NCI-H345 treated with DMSO at 0.1 percent for 48 hours (cell line): ENCODE measurements around the gene LINC00632.

Source experiments
- DNase-seq: peaks from one replicate; lab custom pipeline; 2025; ENCODE audit not compliant: unreplicated experiment; lab: John Stamatoyannopoulos, UW

The LINC00632 gene

GRCh38 chrX:140764401-140764919, 54.9 kb downstream of the LINC00632 start:
- peak; percentile 30 for DNase-seq

DNA sequence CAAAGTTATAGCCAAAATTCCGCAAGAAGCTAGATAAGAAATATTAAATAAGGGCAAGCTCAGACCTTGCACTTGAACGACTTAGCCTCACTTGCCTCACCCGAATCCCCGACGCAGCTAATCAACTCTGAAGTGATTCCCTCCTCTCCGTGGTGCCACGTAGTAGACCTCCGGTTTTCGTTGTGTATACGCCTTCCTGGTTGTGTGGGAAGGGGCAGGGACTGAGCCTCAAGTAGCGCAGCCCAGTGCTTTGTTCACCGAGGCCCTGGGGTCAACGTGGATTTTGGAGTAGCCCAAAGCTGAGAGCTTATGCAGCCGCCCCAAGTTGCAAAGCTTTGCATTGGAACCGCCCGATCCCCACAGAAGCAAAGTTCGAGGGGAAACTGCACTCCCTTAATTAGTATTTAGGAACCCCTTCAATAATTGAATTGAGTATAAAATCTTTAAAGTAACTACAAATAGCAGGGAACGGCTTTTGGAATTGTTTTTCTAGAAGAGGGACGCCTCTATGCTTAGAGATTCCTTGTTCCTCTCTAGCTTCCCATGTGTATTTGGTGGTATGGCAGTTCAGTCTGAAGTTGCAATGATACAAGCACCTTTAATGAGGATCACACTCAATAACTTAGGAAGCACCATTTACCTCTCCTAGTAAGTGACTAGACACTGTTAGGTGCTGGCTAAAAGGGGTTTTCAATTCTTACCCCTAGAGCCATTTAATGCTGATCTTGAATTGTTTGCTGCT, 55.7 kb downstream of the LINC00632 start:
- DNase-seq, result peak; percentile 16

GRCh38 chrX:140766024-140766611, 56.6 kb downstream of the LINC00632 start:
- DNase-seq, result peak; percentile 41

- DNase-seq, result no peak
These were observed 58.1 kb downstream of the LINC00632 start for GRCh38 chrX:140767646-140768045.

GRCh38 chrX:140775211-140775610, 65.7 kb downstream of the LINC00632 start:
- no peak for DNase-seq

DNA sequence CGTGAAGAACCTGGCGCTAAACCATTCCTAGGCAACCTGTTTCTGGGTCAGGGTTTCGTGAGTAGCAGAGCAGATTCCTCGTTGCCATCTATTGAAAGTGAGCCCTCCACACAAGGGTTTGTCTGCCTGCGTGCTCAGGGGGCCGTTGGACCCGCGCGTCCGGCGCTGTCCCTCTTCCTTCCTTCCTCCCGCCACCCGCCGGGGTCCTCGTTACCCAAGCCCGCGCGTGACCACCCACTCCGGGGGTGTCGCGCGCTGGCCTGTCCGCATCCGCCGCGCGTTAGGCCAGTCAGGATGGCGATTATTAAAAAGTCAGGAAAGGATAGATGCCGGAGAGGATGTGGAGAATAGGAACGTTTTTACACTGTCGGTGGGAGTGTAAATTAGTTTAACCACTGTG, 66.8 kb downstream of the LINC00632 start:
- no peak for DNase-seq

GRCh38 chrX:140794642-140795041, 85.1 kb downstream of the LINC00632 start:
- no peak for DNase-seq

DNA sequence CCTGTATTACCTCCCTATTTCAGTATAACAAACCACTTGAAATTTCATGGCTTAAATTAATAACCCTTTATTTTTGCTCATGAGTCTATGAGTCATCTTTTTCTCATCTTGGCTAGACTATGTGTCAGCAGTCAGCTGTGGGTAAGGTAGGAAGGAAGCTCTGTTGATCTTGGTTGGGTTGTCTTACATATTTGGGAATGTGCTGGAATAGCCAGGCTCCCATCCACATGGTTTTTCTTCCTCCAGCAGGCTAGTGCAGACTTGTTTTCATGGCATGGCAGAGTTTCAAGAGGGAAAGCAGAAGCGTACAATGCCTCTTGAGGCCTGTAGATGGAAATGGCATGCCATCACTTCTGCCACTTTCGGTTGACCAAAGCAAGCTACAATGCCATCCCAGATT, 89.7 kb downstream of the LINC00632 start:
- DNase-seq, result no peak

GRCh38 chrX:140804292-140804691, 94.7 kb downstream of the LINC00632 start:
- no peak for DNase-seq

- no peak for DNase-seq
These were observed 106.3 kb downstream of the LINC00632 start for GRCh38 chrX:140815868-140816267.

GRCh38 chrX:140817943-140818342, 108.4 kb downstream of the LINC00632 start:
- DNase-seq, result peak; percentile 2

GRCh38 chrX:140821280-140821679, 111.7 kb downstream of the LINC00632 start:
- no peak for DNase-seq

DNA sequence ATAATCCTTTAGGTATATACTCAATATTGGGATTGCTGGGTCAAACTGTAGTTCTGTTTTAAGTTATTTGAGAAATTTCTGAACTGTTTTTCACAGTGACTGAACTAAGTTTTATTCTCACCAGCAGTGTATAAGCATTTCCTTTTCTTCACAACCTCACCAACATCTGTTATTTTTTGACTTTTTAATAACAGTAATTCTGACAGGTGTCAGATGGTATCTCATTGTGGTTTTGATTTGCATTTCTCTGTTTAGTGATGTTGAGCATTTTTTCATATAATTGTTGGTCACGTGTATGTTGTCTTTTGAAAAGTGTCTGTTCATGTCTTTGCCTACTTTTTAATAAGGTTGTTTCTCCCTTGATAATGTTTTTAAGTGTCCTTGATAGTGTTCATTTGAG, 112.6 kb downstream of the LINC00632 start:
- no peak for DNase-seq

DNA sequence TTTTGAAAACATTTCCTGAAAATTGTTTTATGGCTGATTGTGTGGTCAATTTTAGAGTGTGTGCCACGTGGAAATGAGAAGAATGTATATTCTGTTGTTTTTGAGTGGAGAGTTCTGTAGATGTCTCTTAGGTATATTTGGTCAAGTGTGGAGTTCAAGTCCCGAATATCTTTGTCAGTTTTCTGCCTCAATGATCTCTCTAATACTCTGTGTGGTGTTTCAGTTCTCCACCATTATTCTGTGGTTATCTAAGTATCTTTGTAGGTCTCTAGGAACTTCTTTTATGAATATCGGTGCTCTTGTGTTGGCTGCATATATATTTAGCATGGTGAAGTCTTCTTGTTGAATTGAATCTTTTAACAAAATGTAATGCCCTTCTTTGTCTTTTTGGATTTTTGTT, 113.3 kb downstream of the LINC00632 start:
- no peak for DNase-seq

GRCh38 chrX:140836874-140837273, 127.3 kb downstream of the LINC00632 start:
- no peak for DNase-seq
